Left renal pelvis (tissue), 4 donors: Measurements from ENCODE around the gene MRPS7. TPM values are rescaled to one million over a fixed set of nuclear protein-coding genes. Genes with fewer than 3 reads are reported as not detected.
A peak's percentile ranks its signal among the peaks of the same experiment; 100 is the strongest.
"Not testable (repeated sequence)": the region's sequence is repeated elsewhere in the genome, so short reads cannot be mapped to it uniquely, and the experiment has no call there.

Experiments used
- DNase-seq, 4 donors: peaks; one replicate each; pipeline ENCODE4 v3.0.0-alpha.2; 2013; ENCODE audit warnings: low read depth in 4 of 4, low spot score in 3 of 4
- polyA plus RNA-seq, 4 donors: library from polyadenylated mRNA; unstranded; fragments of 120-200 nt; gene quantifications; one replicate each; pipeline ENCODE4 v1.2.1, GENCODE V29; 2013; ENCODE audit not compliant: insufficient read length in 4 of 4

The MRPS7 gene
- polyA plus RNA-seq, 4 donors: 41.4 to 77.6 (median 72.9) TPM

DNA sequence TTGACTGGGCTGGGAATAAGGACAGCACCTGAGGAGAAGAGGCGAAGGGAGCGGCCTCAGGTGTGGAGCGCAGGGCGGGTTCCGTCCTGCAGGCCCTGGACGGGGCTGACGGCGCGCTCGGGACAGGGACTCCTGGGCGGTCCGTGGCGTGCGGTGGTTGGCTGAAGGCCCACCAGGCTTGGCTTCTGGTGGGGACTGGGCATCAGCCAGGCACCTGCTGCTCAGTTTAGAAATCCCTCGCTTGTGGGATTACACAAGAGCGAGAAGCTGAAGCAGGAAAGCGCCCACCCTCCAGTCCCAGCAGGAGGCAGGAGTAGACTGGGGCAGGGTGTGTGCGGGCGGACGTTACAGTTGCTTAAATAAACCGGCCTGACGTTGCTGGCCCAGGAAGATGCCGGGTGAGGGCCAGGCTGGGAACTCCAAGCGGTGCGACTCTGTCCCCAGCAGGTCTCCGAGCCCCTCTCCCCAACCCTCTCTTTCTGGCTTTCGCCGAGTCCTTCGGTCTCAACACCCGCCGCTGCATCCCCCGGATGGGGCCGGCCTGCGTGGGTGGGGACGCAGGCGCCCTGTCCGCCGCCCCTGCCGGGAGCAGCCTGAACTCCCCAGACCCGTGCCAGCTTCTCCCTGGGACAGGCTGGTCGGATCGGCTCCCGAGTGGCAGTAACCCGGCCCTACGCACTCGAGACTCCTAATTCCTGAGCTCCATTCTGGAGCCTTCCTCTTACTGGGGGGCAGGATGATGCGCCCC lies 8.7 kb downstream of the MRPS7 start:
- DNase-seq: peak in 1 of 4 donors; percentile 50

DNA sequence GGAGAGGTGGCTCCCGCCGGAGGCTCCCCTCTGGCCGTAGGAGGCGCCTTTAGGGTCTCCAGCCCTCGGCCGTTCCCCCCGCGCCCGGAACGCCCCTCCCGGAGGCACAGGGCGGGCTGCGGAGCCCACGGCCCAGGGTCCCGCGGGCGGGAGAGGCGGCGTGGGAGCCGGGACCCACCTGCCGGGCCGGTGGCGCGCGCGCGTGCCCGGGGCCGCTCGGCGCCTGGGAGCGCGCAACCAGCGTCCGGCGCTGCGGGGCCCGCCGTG lies 9.2 kb downstream of the MRPS7 start, which contains the start of gene MIF4GD:
Gene MIF4GD, minus strand, starts transcription at position 266 of the 267 bp plus-strand sequence. CDS start 1,036 bp downstream, outside the sequence.
- DNase-seq: no peak

DNA sequence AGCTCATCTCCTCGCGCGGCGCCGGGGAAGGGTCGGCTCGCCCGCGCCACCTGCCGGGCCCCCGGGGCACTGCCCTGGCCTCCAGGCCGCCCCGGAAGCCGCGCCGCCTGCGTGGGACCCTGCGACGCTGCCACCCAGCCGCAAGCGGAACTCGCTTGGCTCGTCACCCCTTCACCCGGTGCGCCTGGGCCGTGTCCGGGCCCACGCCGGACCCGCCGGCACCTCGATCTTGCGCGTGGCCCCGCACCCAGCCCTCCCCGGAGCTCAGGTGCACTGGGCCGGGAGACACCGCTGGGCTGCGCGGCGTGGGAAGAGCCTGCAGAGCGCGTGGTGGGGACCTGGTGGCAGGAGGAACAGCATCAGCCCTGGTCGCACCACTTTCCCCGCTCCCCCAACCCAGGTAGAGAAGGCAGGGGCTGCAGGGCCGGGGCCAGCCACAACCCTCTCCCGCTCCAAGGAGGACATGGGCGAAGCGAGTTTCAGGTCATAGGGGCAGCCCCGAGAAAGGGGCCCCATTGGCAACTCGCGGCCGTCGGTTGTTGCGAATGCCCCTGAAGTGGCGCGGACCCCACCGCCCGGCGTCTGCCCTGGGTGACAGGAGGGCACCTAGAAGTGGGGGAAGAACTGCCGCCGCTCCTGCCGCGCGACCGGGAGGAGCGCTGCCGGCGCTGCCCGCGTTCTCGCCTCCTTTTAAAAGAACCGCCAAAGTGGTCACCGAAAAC lies 9.7 kb downstream of the MRPS7 start:
- DNase-seq: peak in 1 of 4 donors; percentile 58

DNA sequence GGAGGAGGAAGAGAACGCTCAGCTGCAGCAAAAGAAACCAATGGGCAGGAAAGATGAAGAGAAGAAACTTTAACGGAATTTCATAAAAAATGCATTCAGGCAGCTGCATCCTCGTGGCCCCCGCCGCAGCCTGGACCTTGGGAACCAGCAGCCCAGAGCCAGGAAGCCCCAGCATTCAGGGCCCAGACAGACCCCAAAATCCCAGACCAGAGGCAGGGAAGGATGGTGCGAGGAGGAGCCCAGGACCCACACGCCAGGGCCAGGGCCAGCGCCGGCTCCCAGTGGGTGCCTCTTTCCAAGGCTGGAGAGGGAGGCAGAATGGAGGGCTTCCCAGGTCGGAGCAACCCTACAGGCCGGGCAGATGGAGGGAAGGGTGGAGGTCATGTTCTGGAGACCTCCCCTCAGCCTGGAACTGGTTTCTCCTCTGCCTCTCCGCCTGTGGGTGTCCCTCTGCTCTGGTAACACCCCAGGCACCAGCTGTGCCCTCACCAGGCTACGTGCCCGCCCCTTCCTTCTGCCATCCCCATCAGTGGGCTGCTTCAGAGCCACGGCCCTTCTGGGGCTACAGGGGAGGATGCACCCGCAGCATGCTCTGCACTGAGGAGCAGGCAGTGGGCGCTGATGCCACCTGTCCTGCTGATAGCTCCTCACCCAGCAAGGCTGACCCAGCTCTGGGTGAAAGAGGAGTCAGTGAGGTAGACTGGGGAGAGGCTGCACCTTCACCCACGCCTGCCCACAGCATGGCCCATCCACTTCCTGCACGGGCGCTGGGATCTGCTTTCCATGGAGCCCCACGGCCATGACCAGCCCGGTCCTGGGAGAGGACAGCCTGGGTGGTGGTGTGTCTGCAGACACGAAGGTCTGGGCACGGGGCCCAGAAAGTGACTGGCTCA lies 10.5 kb downstream of the MRPS7 start:
- no peak for DNase-seq

DNA sequence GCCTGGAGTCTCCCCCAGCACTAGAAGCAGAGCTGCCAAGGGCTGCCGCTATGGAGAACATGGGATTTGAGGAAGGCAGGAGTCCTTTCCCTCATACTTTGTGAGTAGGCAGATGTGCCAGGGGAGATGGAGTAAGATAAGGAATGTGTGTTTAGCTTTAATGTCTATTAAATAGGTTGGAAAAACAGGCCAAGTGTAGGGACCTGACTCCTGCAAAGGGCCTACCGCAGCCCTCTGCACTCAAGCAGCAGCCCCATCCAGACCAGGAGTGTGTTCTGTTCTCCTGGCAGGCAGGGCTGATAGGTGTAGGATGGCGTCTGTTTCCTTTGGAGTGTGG lies 11.1 kb downstream of the MRPS7 start:
- DNase-seq: no peak

DNA sequence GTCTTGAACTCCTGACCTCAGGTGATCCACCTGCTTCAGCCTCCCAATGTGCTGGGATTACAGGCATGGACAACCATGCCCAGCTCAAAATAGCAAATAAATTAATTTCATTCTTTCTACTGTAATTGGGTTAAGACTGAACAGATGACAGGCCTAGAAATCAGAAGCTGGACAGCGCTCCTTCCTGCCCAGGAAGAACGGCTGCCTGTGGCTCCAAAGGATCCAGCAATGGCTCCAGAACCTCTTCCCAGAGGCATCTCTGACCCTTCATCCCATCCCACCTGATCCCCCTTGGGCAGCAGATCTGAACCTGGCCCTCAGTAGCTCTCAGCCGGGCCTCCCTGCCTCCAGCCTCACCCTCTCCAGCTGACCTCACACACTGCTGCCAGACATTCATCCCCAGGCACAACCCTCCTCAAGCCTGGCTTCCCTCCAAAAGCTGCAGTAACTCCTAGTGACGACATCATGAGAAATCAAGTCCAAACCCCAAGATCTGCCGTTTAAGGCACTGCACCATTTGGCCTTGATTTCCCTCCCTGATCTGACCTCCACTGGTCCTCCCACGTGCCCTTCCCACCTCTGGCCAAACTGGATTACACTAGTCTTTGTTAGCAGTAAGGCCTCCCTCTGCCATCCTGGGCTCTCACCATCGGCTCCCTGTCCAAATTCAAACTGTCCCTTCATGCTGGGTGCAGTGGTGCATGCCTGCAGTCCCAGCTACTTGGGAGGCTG lies 12.5 kb downstream of the MRPS7 start:
- no peak for DNase-seq

DNA sequence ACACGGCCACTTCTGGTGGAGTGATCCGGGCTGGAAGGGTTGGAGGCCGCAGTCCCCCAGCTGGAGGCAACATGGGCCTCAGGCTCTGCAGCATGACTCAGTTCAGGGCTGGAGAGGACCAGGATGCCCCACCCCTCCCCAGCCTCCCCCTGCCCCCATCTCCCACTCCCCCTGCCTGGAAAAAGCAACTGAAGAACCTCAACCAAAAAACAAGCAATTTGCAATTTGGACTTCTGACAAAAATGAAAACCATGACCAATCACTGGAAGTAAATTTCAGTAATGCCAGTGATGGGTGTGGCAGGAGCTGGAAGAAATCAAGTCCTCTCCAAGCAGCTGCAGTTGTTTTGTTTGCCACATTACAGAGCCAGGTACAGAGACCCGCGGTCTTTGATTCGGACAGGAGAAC lies 16.0 kb downstream of the MRPS7 start:
- no peak for DNase-seq

DNA sequence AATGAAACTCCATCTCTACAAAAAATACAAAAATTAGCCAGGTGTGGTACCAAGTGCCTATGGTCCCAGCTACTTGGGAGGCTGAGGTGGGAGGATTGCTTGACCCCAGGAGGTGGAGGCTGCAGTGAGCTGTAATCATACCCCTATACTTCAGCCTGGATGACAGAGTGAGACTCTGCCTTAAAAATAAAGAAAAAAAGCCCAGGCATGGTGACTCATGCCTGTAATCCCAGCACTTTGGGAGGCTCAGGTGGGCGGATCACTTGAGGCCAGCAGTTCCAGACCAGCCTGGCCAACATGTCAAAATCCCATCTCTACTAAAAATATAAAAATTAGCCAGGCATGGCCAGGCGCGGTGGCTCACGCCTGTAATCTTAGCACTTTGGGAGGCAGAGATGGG lies 18.5 kb downstream of the MRPS7 start:
- not testable (repeated sequence) for DNase-seq

DNA sequence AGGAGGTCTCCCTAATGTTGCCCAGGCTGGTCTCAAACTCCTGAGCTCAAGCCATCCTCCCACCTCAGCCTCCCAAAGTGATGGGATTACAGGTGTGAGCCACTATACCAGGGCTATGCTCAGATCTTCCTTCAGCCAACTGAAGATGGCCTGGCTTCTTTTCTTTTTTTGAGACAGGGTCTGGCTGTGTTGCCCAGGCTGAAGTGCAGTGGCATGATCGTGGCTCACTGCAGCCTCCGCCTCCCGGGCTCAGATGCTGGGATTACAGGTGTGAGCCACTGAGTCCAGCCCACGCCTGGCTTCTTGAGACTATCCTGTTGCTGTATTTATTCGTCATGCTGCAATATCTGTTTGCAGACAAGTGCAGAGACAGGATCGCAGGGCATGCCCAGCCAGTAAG lies 23.4 kb downstream of the MRPS7 start:
- DNase-seq: no peak

DNA sequence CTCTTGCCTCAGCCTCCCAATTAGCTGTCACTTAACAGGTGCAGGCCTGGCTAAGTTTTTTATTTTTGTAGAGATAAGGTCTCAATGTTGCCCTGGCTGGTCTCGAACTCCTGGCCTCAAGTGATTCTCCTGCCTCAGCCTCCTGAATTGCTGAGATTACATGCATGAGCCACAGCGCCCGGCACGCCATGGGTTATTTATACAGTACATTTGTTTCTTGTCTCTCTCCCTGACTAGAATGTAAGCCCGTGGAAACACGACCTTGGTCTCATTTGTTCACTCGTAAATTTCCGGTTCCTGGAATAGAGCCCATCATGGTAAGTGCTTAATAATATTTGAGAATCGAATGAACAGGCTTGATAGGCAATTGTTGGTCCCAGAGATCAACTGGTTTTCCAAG lies 25.5 kb downstream of the MRPS7 start:
- no peak for DNase-seq

DNA sequence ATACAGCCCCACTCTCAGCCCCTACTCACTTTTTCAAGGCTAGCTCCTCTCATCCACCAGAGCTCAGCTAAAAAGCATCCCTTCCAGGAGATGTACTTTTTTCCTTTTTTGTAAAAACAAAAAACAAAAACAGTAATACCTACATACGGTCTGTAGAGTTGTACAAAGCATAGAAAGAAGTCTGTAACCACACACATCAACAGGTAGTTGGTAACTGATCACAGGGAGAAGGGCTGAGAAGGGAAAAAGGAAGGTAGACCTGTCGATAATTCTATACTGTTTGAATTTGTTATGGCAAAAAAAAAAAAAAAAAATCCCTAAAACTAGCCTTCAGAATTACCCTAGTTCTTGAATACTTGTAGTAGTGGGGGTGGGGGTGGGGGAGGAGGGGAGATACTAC lies 26.7 kb downstream of the MRPS7 start:
- DNase-seq: no peak

DNA sequence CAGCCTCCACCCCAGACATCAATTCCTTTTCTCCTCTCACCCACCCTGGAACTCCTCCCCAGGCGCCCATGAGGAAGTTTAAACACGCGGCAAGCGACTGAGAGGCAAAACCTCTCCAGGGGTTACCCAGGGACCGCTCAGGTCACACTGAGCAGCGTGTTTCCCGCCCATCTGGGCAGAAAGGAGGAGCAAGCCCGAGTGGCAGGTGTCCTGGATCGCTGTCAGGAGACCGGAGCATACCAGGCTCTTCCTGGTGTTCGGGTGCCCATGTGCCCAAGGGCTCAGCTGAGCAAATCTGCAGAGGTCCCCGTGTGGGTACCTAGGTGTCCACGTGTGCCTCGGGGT lies 27.1 kb downstream of the MRPS7 start:
- no peak for DNase-seq

DNA sequence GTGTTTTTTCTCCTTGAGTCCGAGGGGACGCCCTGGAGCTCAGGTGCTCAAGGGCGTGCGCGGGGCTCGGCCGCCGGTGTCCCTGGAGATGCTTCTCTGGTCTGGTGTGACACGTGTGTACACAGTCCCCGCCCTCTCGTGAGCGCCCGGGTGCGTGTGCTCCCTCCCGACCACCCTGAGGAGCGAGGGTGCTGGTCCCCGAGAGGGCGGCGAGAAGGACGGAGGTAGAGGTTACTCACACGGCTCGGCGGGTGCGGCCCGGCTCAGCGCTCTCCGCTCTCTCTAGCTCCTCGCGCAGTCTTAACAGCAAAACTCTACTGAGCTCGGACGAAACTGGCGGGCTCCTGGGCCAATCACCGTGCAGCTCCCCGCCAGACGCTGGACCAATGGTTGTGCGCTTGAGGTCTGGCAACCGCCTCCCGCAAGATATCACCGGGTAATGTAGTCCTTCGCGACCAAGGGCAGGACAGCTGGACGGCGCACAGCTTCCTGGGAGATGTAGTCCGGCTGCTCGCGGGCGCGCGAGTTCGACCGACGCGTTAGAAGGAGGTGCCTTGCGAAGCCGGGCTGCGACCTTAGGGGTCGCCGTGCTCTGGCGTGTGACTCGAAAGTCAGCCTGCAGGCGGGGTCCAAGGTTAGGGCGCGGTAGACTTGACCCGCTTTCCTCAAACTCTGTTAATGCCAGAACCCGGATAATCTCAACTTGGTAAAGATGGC lies 27.6 kb downstream of the MRPS7 start, which contains the start of gene SLC25A19:
Gene SLC25A19, minus strand, starts transcription at position 319 of the 717 bp plus-strand sequence. CDS start 2,669 bp downstream, outside the sequence.
- DNase-seq: peak; percentile 91 to 96 (median 94)

DNA sequence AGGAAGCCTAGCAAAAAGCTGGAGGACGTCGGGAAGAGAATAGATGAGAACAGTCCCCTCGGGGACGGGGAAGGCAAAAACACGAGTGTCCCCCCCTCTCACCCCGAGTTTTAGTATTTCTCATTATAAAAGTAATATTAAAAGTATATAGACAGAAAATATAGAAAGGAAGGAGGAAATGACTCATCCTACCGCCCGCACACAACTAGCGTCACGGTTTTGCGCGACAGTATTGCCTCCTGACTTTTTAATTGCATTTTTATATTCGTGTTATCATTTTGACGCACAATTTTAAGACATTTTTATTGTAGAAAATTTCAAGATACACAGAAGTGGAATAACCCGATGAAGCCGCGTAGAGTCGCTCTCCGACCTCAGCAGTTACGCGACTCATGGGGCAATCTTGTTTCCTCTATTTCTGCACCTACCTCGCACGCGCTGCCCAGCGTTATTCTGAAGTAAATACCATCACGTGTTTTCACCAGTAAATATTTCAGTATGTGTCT lies 28.2 kb downstream of the MRPS7 start:
- DNase-seq: no peak

DNA sequence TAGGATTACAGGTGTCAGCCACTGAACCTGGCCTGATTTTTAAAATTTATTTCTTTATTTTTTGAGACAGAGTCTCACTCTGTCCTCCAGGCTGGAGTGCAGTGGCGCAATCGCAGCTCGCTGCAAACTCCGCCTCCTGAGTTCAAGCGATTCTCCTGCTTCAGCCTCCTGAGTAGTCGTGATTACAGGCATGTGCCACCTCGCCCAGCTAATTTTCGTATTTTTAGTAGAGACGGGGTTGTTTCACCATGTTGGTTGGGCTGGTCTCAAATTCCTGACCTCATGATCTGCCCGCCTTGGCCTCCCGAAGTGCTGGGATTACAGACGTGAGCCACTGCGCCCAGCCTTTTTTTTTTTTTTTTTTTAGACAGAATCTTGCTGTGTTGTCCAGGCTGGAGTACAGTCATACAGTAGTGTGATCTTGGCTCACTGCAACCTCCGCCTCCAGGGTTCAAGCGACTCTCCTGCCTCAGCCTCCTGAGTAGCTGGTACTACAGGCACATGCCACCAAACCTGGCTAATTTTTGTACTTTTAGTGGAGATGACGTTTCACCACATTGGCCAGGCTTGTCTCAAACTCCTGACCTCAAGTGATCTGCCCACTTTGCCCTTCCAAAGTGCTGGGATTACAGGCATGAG lies 31.2 kb downstream of the MRPS7 start:
- not testable (repeated sequence) for DNase-seq

DNA sequence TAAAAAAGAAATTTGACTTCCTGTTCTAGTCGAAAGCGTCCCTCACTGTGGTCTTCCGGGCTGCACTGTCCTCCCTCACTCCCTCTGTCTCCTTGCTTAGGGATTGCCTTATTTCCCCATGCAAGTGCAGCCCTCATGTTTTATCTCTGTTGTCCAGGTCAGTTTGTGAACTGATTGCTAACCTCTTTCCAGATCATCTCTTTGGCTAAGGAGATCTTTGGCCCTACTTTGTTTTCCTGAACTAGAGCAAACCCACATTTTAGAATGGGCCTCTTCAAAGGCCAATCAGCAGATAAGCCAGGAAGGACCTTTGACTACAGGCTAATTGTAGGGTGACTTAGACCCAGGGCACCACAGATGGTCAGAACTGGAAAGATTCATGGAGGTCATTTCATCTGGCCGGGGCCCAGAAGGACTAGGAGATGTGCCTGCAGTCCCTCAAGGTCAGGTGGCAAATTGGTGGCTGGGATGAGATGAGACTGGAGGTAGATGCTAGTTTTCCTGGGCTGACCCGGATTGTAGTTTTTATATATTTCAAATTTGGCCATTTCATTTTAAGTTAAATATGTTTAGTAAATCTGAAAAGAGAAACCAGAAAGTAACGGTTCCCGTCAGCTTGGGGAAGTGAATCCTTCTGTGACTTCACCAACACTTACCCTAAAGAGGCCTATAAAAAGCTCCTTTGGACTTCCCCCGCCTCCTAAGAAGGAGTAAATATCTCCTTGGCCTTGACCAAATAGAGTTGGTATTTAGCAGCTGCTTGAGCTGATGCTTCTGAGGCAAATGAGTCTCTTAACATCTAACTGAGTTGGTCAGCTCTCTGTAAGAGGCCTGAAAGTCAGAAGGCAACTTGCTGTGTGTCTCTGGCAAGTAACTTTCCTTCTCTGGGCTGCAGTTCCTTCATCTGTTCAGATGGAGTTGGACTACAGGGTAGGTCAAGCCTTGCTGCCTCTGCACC lies 33.8 kb downstream of the MRPS7 start:
- no peak for DNase-seq

DNA sequence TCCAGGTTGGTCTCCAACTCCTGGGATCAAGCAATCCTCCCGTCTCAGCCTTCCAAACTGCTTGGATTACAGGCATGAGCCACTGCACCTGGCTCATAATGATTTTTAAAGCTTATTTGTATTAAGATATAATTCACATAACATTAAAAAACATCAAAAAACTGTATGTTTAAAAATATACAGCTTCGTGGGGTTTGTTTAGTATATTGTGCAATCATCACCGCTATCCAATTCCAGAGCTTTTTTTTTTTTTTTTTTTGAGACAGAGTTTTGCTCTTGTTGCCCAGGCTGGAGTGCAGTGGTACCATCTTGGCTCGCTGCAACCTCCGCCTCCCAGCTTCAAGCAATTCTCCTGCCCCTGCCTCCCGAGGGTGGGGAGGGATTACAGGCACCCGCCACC lies 38.6 kb downstream of the MRPS7 start:
- DNase-seq: no peak

DNA sequence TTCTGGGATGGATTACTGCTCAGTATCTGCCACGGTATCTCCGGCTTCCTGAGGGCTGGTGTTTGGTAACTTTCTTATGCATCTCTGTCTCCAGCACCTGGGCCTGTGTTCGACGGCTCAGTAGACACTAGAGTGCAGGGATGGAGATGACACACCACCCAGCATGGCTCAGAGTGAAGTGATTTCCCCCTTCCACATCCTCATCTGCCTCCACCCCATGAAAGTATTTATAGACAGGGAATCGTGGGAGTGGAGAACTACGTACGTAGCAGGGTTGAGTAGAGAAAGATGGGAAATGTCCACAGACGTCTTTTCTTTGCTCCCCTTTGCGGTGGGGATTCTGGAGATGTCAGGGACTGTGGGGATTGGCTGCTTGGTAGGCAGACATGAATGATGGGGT lies 39.4 kb downstream of the MRPS7 start:
- no peak for DNase-seq
